ENCODE measurements around the gene KNL1. TPM values are rescaled to one million over a fixed set of nuclear protein-coding genes. Genes with fewer than 3 reads are reported as not detected.
"Not testable (repeated sequence)": the region's sequence is repeated elsewhere in the genome, so short reads cannot be mapped to it uniquely, and the experiment has no call there.

The KNL1 gene
- total and polyA plus RNA-seq, 2 donors (not counting 3 experiments of a cell fraction or from before 2014, with no cell fraction given), result 4.0 to 31.8 TPM

DNA sequence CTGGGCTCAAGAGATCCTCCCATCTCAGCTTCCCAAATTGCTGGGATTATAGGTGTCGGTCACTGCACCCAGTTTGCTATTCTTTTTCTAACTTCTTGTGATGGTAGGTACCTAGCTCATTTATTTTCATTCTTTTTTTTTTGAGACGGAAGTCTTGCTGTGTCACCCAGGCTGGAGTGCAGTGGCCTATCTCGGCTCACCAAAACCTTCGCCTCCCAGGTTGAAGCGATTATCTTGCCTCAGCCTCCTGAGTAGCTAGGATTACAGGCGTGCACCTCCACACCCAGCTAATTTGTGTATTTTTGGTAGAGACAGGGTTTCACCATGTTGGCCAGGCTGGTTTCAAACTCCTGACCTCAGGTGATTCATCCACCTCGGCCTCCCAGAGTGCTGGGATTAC, 70.9 kb downstream of the KNL1 start:
- Histone ChIP-seq H2AFZ (ENCODE audit: low read depth, low read length) (no peak overlapping the region), H3K4me1 (ENCODE audit: control insufficient read depth, extremely low read depth, insufficient read depth, low read length) (no peaks in the 10 kb centered on the region), H3K27me3 (ENCODE audit: control insufficient read depth in 2 of 2, insufficient read depth in 2 of 2, low read length in 2 of 2) (no peaks in the 10 kb centered on the region), H3K27ac (ENCODE audit: insufficient read depth, low read depth, low read length) (no peak overlapping the region), H4K20me1 (replicated peaks; ENCODE audit: control insufficient read depth, extremely low read depth, insufficient read depth, low read length) (no peaks in the 10 kb centered on the region), H3K9ac (replicated peaks; ENCODE audit: extremely low read depth, insufficient read depth, low read length) (no peak overlapping the region), H3K9me1 (replicated peaks; ENCODE audit: control insufficient read depth, extremely low read depth, insufficient read depth, low read length) (no peaks in the 10 kb centered on the region), H3K9me3 (replicated peaks; ENCODE audit: control insufficient read depth, insufficient read depth, low read length) (no peaks in the 10 kb centered on the region), H3K79me2 (ENCODE audit: control insufficient read depth, insufficient read depth, low read length) (no peaks in the 10 kb centered on the region), H3K4me3 (replicated peaks in 1 of 3; ENCODE audit: insufficient read depth in 1 of 3, low read depth in 1 of 3, low read length in 3 of 3) (no peak overlapping the region), H3K4me2 (ENCODE audit: insufficient read depth, low read length) (no peak overlapping the region), H3K36me3 (ENCODE audit: control insufficient read depth in 2 of 2, extremely low read depth in 1 of 2, insufficient read depth in 2 of 2, low read length in 2 of 2) (no peaks in the 10 kb centered on the region)
- BruUV-seq (replicated peaks), result no TSS peak
- POLR2A ChIA-PET, result no interaction called here
- DNase-seq (ENCODE audit: low read depth, low spot score), result no peak
- CTCF ChIA-PET, result interaction anchor here (0.5 to 1.0 kb wide), 2 partner anchors 15 to 603 kb away, joined by 3 to 4 read pairs; no protein-coding TSS in a partner anchor
- intact Hi-C loops (cut with micrococcal nuclease) (no loop called here), dilution Hi-C loops (cut with MboI; ENCODE audit: extremely low pct_ligation_motif_present, low sequenced_read_pairs) (no loop called here)
- no peak for FAIRE-seq
- TF ChIP-seq, protein P1, sequence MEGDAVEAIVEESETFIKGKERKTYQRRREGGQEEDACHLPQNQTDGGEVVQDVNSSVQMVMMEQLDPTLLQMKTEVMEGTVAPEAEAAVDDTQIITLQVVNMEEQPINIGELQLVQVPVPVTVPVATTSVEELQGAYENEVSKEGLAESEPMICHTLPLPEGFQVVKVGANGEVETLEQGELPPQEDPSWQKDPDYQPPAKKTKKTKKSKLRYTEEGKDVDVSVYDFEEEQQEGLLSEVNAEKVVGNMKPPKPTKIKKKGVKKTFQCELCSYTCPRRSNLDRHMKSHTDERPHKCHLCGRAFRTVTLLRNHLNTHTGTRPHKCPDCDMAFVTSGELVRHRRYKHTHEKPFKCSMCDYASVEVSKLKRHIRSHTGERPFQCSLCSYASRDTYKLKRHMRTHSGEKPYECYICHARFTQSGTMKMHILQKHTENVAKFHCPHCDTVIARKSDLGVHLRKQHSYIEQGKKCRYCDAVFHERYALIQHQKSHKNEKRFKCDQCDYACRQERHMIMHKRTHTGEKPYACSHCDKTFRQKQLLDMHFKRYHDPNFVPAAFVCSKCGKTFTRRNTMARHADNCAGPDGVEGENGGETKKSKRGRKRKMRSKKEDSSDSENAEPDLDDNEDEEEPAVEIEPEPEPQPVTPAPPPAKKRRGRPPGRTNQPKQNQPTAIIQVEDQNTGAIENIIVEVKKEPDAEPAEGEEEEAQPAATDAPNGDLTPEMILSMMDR (IDR thresholded peaks at IDR 0.05; ENCODE audit: extremely low read depth in 1 of 2, insufficient read depth in 1 of 2, low read depth in 1 of 2, low read length in 2 of 2), result no peak
- no peak for TF ChIP-seq POLR2AphosphoS5 (IDR thresholded peaks at IDR 0.05; ENCODE audit: insufficient read depth, low read depth, low read length)
- TF ChIP-seq GATA2 (IDR thresholded peaks at IDR 0.05; ENCODE audit: insufficient read depth, insufficient read length, low read depth, low read length), result no peak
- TF ChIP-seq POLR2A (IDR thresholded peaks at IDR 0.05; ENCODE audit: low read depth, low read length), result no peak
- TF ChIP-seq MYC (IDR thresholded peaks at IDR 0.05; ENCODE audit: low read depth, low read length), result no peak
- TF ChIP-seq JUN (IDR thresholded peaks at IDR 0.05; ENCODE audit: borderline replicate concordance, insufficient read depth, insufficient read length, low read depth), result no peak
- no peak for TF ChIP-seq FOS (IDR thresholded peaks at IDR 0.05; ENCODE audit: borderline replicate concordance, insufficient read depth, low read length)

DNA sequence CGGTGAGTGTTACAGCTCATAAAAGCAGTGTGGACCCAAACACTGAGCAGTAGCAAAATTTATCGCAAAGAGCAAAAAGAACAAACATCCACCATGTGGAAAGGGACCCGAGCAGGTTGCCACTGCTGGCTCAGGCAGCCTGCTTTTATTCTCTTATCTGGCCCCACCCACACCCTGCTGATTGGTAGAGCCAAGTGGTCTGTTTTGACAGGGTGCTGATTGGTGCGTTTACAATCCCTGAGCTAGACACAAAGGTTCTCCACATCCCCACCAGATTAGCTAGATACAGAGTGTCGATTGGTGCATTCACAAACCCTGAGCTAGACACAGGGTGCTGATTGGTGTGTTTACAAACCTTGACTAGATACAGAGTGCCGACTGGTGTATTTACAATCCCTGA, 82.2 kb downstream of the KNL1 start:
- H3K9me3 ChIP-seq (replicated peaks; ENCODE audit: control insufficient read depth, insufficient read depth, low read length); H3K36me3 ChIP-seq (ENCODE audit: control insufficient read depth in 2 of 2, extremely low read depth in 1 of 2, insufficient read depth in 2 of 2, low read length in 2 of 2); DNase-seq (ENCODE audit: low read depth, low spot score); H3K79me2 ChIP-seq (ENCODE audit: control insufficient read depth, insufficient read depth, low read length); H3K9me1 ChIP-seq (replicated peaks; ENCODE audit: control insufficient read depth, extremely low read depth, insufficient read depth, low read length); H4K20me1 ChIP-seq (replicated peaks; ENCODE audit: control insufficient read depth, extremely low read depth, insufficient read depth, low read length); intact Hi-C loops (cut with micrococcal nuclease); dilution Hi-C loops (cut with MboI; ENCODE audit: extremely low pct_ligation_motif_present, low sequenced_read_pairs); H3K4me3 ChIP-seq (replicated peaks in 1 of 3; ENCODE audit: insufficient read depth in 1 of 3, low read depth in 1 of 3, low read length in 3 of 3); H3K27me3 ChIP-seq (ENCODE audit: control insufficient read depth in 2 of 2, insufficient read depth in 2 of 2, low read length in 2 of 2); H3K27ac ChIP-seq (ENCODE audit: insufficient read depth, low read depth, low read length); H3K4me1 ChIP-seq (ENCODE audit: control insufficient read depth, extremely low read depth, insufficient read depth, low read length); BruUV-seq (replicated peaks); H3K4me2 ChIP-seq (ENCODE audit: insufficient read depth, low read length); CTCF ChIA-PET; FAIRE-seq; H2AFZ ChIP-seq (ENCODE audit: low read depth, low read length); POLR2A ChIA-PET; H3K9ac ChIP-seq (replicated peaks; ENCODE audit: extremely low read depth, insufficient read depth, low read length): not testable (repeated sequence)

DNA sequence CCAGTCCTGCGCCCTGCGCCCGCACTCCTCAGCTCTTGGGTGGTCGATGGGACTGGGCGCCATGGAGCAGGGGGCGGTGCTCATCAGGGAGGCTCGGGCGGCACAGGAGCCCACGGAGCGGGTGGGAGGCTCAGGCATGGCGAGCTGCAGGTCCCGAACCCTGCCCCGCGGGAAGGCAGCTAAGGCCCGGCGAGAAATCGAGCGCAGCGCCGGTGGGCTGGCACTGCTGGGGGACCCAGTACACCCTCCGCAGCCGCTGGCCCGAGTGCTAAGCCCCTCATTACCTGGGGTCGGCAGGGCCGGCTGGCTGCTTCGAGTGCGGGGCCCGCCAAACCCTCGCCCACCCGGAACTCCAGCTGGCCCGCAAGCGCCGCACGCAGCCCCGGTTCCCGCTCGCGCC, 82.9 kb downstream of the KNL1 start:
- dilution Hi-C loops (cut with MboI; ENCODE audit: extremely low pct_ligation_motif_present, low sequenced_read_pairs); POLR2A ChIA-PET; H3K27ac ChIP-seq (ENCODE audit: insufficient read depth, low read depth, low read length); H3K27me3 ChIP-seq (ENCODE audit: control insufficient read depth in 2 of 2, insufficient read depth in 2 of 2, low read length in 2 of 2); DNase-seq (ENCODE audit: low read depth, low spot score); H3K79me2 ChIP-seq (ENCODE audit: control insufficient read depth, insufficient read depth, low read length); H3K9ac ChIP-seq (replicated peaks; ENCODE audit: extremely low read depth, insufficient read depth, low read length); H3K4me3 ChIP-seq (replicated peaks in 1 of 3; ENCODE audit: insufficient read depth in 1 of 3, low read depth in 1 of 3, low read length in 3 of 3); H3K4me1 ChIP-seq (ENCODE audit: control insufficient read depth, extremely low read depth, insufficient read depth, low read length); BruUV-seq (replicated peaks); H2AFZ ChIP-seq (ENCODE audit: low read depth, low read length); H4K20me1 ChIP-seq (replicated peaks; ENCODE audit: control insufficient read depth, extremely low read depth, insufficient read depth, low read length); H3K9me1 ChIP-seq (replicated peaks; ENCODE audit: control insufficient read depth, extremely low read depth, insufficient read depth, low read length); H3K36me3 ChIP-seq (ENCODE audit: control insufficient read depth in 2 of 2, extremely low read depth in 1 of 2, insufficient read depth in 2 of 2, low read length in 2 of 2); intact Hi-C loops (cut with micrococcal nuclease); FAIRE-seq; H3K4me2 ChIP-seq (ENCODE audit: insufficient read depth, low read length); H3K9me3 ChIP-seq (replicated peaks; ENCODE audit: control insufficient read depth, insufficient read depth, low read length): not testable (repeated sequence)
- CTCF ChIA-PET, result interaction anchor here (1.1 to 3.0 kb wide), 3 partner anchors 106 to 217 kb away, joined by 5 to 15 read pairs (median 8); partner anchors contain the start of gene VPS18

Measured in endothelial cell of umbilical vein (primary cell).